Fibroblast of mammary gland (primary cell): ENCODE measurements around the gene GMPR2.
A peak's percentile ranks its signal among the peaks of the same experiment; 100 is the strongest.

Experiments
- DNase-seq: peaks from one replicate; pipeline ENCODE4 v3.0.0-alpha.2; 2010; ENCODE audit warnings: low read depth
- H3K4me3 ChIP-seq: 2 replicates; pipeline ENCODE4 v1.5.1; 2011; ENCODE audit warnings: low read depth, mild to moderate bottlenecking, low read length, moderate library complexity; ENCODE audit not compliant: control insufficient read depth
- CTCF ChIP-seq: conservative IDR thresholded peaks from 2 replicates; pipeline ENCODE4 v1.5.1; 2011; ENCODE audit warnings: low read depth, low read length, inconsistent platforms; ENCODE audit not compliant: control insufficient read depth, insufficient read depth

The GMPR2 gene

GRCh38 chr14:24187539-24187915 lies 45.2 kb upstream of the GMPR2 start:
- H3K4me3 ChIP-seq = peak overlapping the region; percentile 86
- no peak for TF ChIP-seq CTCF
- no peak for DNase-seq

- peak; percentile 97 for DNase-seq
- peak within 1 kb of the TSS; percentile 86 for H3K4me3 ChIP-seq
- TF ChIP-seq CTCF = no peak
Observed at GRCh38 chr14:24188251-24189058, 44.3 kb upstream of the GMPR2 start, which contains the start of gene IPO4. Gene IPO4, minus strand, starts transcription at chr14:24188816. Its CDS starts 29 bp downstream, at chr14:24188787.

GRCh38 chr14:24189059-24189375 lies 43.7 kb upstream of the GMPR2 start:
- TF ChIP-seq CTCF = no peak
- no peak for DNase-seq
- H3K4me3 ChIP-seq = no peak overlapping the region

- no peak for TF ChIP-seq CTCF
- no peak for DNase-seq
- no peak overlapping the region for H3K4me3 ChIP-seq
Observed at GRCh38 chr14:24189460-24189859, 43.3 kb upstream of the GMPR2 start.

GRCh38 chr14:24190416-24190815 lies 42.3 kb upstream of the GMPR2 start:
- TF ChIP-seq CTCF = no peak
- H3K4me3 ChIP-seq = no peak overlapping the region
- DNase-seq = no peak

- no peak for DNase-seq
- H3K4me3 ChIP-seq = no peak overlapping the region
- TF ChIP-seq CTCF = no peak
Observed at GRCh38 chr14:24192933-24193332, 39.8 kb upstream of the GMPR2 start.
